Fibroblast of skin of abdomen (primary cell): Measurements from ENCODE around the gene APOA5.
"Not testable (repeated sequence)": the region's sequence is repeated elsewhere in the genome, so short reads cannot be mapped to it uniquely, and the experiment has no call there.

Experiments used
- DNase-seq: peaks from one replicate; pipeline ENCODE4 v3.0.0-alpha.2; 2013

Gene APOA5

DNA sequence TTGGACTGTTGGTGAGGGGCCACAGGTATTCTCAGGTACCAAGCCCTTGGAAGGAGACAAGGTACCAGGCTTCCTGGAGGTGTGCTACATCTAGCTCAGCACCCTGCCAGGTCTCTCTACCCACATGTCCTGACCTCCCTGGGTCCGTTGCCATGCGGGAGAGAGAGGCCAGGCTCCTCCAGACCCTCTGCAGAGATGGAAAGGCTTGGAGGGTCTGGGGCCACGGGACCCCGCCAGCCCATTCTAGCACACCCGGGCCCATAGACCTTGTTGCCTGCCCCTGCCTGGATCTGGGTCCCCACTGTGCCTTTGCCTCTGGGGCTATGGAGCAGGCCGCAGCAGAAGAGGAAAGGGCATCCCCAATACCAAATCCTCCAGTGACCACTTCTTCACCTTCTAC is 35.8 kb upstream of the APOA5 start:
- DNase-seq: no peak

DNA sequence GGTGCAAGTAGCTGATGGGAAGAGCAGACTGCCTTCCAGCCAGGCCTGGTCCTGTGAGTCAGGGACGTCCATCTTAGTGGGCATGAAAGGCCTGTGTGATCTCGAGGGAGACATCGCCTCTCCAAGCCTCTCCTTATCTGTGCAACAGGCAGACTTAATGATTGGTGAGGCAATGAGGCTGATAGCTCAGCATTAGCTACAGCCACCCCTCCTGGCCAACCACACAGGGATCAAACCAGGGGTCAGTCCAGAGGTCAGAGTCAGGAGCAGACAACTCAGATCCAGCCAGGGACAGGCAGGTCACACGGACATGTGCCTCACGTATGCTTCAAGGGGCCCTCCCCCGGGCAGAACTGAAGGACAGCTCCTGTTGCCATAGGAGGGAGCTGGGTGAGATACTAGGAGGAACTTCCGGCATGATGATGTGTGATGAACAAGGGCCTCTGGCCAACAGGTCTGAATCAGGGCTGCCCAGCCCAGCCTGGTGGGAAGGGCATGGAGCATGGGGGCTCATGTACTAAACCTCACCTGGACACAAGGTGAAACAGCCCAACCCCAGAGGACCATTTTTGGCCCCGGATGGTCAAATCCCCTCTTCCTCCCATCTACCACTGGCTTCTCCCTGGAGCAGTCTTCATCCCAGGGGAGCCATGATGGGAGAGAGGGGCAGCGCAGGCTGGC is 35.2 kb upstream of the APOA5 start:
- DNase-seq: no peak

DNA sequence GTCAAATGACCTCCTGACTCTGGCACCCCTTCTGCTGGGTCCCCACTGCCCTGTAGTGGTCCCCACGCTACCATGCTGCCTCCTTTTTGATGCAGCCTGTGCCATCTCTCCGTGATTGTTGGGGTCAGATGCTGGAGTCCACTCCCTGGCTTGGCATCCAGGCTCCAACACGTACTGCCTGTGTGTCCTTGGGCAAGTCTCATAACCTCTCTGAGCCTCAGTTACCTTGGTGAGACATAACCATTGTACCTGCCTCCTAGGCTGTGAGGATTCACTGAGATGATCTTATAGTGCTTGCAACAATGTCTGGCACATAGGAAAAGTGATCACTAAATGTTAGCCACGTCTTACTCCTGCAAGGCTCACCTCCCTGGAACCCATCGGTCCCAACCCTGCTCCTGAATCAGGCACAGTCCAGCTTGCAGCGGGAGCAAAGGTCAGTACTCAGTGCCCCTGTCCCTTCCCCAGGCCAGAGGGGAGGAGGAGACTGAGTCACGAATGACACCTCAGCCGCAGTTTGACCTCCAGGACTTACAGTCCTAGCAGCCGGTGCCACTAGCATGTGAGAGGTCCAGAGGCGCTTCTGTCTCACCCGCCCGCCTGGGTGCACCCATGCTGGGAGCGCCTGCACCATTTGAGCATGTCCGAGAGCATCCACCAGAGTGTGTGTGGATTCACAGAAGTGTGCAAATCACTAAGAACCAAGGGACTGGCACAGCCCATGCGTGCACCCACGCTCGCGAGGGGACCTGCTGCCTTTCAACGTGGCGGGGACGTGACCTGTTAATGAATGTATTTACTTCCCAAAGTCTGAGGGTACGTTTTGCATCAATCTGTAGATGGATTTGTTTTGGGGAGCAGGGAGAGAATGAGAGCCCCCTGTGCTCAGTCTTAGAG is 34.4 kb upstream of the APOA5 start:
- DNase-seq: no peak

DNA sequence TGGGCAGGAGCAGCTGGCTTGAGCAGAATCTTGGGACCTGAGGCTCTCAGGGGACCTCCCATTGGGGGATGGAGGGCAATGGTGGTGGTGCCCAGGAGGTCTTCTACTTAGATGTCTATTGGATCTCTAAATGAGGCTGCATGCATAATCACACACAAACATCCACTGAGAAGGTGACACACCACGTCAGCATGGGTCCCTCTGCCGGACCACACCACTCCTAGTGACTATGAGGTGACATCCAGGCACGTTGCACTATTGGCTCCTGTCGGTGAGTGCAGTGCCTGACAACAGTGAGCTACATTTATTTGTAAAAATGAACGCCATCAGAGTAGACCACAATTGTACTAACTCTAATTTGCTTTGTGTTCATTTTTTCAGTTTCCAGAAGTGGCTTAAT is 33.8 kb upstream of the APOA5 start:
- DNase-seq: no peak

DNA sequence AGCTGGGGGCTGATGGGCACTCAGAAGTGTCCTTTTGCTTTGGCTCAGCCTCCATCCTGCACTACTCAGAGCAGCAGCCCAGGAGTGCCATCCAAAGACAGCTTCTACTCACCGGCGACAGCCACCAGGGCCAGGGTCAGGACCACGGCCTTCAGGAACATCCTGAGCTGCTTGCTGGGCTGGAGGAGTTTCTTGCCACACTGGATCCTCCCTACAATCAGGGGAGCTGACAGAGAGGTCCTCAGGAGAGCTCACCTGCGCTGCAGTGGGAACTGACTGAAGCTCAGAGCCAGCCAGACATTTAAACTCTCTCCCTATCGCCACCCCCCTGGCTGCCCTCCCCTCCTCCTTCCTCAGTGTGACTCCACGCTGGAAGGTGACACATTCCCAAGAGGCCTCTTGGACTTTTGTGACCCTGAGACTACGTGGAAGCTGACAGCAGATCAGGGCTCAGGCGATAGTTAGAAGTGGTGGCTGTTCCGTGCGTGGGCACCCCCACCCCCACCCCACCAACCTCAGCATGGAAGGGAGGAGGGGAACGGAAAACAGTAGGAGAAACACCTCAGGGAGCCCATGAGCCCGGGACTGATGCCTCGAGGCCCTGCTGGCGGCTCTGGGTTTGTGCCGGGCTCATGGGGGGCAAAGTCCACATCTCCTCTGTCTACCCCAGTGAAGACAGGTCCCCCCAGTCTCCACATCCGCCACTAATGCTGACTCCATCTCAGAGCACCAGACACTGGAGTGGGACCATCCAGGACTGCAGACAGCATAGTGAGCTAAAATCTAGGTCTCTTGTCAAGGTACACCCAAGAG is 31.6 kb upstream of the APOA5 start, which contains the start of gene APOA4:
Gene APOA4, minus strand, starts transcription at position 274 of the 813 bp plus-strand sequence. Its CDS starts 113 bp downstream, at position 161.
- no peak for DNase-seq

DNA sequence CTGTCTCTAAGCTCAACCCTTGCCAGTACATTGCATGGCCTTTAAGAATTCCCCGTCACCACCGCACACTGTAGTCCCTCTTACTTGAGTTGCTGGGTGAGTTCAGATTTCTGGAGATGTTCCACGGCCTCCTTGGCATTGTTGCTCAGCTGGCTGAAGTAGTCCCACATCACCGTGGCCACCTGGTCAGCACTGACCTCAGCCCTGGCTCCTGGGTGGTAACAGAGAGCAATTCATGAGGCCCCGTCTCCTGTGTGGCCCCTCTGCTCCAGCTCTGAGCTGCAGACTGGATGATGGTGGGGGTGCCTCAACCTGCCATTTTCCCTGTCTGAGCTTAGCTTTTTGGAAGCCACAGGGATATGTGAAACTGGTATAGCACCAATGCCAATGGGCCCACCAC is 30.9 kb upstream of the APOA5 start:
- no peak for DNase-seq

DNA sequence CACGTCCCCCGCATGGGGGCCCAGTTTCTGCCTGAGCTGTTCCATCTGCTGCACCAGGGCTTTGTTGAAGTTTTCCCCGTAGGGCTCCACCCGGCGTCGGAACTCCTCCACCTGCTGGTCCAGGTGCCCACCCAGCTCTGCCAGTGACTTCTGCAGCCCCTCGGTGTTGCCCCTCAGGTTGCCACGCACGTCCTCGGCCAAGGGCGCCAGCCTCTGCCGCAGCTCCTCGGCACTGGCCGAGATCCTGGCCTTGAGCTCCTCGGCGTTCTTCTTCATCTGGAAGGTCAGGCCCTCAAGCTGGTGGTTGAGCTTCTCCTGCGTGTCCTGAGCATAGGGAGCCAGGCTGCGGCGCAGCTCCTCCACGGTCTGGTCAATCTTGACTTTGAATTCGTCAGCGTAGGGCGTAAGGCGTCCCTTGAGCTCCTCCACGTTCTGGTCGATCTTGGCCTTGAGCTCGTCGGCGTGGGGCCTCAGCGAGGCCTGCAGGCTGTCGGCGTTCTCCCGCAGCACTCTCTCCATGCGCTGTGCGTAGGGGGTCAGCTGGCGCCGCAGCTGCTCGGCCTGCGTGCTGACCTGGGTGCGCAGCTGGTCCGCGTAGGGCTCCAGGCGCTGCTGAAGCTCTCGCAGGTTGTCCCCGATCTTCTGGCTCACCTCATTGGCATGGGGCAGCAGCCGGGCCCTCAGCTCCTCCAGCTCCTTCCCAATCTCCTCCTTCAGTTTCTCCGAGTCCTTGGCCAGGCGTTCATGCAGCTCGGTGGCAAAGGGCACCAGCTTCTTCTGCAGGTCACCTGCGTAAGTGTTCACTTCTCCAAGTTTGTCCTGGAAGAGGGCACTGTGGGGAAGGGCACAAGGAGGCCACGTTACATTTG is 29.6 kb upstream of the APOA5 start:
- DNase-seq: no peak

DNA sequence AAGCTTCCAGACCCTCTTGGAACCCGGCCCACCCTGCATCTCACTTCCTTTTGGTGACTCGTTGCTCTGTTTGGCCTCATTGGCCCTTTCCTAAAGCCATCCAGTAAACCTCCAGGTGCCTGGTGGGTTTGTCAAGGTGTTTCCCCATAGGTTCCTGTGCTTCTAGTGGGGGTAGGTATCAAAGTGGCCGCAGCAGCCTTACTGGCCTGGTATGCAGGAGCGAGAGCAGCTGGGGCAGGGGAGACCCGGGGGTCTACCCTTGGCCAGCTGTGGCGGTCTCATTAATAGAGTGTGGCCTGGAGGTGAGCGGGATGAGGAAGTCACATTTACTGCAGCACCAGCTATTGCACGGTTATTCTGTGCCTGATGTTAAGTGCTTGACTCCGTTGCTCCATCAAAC is 27.4 kb upstream of the APOA5 start:
- no peak for DNase-seq

DNA sequence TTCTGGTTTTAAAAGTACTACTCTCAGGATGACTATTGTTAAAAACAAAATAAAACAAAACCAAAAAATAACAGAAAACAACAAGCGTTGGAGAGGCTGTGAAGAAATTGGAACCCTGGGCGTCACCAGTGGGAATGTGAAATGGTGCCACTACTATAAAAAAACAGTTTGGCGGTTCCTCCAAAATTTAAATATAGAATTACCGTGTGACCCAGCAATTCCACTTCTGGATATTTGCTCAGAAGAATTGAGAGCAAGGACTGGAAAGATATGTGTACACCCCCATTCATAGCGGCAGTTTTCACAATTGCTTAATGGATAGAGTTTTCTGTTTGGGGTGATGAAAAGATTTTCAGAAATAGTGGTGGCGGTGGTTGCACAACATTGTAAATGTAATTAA is 22.8 kb upstream of the APOA5 start:
- DNase-seq: no peak

DNA sequence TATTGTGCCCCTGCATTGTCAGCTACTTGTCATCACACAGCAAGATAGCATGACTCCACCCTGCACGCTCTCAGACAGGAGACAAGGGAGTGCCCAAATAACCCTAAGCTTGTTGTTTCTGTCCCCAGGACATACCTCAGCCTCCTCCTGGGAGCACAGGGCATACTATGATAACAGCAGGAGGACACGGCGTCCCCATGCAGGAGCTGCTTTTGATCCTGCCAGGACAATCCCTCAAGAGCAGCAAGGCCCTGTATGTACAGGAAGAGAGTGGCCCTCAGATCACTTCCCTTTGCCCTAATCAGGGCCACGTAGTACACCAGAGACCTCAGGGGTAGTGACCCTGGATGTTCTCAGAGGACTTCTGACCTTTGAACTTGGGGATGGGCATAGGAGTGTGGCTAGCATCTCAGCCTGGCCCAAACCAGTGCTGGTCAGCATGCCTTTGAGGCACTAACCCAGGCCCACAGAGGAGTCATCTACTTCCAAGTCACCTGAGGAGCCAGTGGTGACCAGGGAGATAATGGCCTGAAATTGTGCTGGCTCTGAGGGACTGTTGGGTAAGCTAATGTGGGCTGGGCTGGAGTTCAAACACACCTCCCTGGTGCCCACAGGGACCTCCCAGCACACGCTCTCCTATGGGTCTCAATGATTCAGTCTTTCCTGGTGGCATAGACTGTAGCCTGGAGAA is 22.2 kb upstream of the APOA5 start:
- DNase-seq: no peak

DNA sequence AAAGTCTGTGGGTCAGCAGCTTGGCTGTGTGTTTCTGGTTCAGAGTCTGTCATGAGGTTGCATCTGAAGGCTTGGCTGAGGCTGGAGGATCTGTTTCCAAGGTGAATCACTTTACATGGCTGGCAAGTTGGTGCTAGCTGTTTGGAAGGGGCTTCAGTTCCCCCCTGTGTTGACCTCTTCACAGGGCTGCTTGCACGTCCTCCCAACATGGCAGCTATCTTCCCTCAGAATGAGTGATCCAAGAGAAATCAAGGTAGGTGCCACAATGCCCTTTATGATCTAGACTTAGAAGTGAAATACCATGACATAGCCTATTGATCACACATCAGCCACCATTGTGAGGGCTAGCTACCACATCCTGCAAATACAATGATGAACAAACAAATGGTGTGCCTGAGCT is 21.5 kb upstream of the APOA5 start:
- DNase-seq: no peak

DNA sequence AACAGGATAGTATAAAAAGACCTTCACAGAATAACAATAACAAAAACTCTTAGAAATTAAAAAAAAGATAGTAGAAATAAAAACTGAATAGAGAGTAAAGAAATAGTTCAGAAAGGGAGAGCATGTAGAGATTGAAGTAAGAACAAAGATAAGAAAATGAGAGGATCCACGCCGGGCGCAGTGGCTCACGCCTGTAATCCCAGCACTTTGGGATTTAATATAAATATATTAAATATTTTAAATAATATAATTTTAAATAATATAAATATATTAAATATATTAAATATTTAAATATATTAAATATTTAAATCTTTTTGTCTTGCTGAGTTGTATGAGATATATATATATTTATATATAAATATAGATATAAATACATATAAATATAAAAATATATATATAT is 20.4 kb upstream of the APOA5 start:
- DNase-seq: no peak

DNA sequence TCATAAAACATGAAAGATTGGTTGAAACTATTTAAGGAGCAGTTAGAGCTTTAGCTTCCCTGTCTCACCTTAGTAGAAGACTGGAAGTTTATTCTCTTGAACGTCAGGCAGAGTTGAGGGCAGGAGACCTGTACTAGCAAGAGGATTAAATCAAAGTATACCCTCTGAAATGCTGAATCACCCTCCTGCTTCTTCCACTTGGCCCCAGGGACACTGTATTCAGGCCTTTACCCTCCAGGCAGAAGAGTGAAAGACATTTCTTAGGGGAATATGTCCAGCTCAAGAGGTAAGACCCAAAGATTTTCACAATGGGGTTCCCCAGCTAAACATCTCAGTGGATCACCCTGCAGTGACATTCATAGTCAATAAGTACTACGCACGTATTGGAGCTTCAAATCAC is 19.5 kb upstream of the APOA5 start:
- DNase-seq: no peak

DNA sequence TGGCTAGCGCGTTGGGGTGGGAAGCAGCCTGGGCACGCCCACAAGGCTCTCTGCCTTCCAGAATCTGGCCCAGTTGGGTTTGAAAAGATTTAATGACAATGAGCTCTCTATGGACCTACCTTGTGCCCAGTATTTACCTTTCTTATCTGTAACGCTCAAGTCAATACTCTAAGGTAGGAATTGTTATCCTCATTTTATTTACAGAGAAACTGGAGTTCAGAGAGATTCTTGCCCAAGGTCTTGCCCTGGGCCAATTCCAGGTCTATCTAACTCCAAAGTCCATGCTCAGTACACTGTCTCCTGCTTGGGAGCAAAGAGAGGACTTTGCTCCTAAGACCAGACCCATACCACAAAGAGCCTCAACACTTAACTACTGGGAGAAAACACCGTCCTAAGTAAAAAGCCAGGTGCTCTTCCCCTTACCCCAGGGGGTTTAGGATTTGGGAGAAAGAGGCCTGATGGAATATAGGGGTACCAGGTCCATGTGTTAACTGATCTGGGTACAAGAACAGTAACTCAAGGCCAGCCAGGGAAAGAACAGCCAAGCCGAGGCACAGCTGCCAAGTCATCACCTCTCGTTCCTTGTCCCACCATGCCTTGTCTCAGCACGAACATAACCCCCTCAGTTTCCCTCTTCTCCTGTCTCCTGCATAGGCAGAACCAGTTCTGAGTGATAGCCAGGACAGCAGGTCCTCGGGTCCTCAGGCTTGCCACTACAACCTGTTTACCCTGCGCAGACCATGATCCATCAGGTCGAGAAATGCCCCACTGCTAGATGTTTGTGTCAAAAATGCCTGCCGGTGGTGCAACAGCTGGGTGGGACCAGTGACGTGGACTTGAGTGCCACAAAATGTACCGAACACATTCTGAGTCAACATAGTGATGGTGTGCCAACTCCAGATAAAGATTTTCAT is 16.8 kb upstream of the APOA5 start:
- no peak for DNase-seq

DNA sequence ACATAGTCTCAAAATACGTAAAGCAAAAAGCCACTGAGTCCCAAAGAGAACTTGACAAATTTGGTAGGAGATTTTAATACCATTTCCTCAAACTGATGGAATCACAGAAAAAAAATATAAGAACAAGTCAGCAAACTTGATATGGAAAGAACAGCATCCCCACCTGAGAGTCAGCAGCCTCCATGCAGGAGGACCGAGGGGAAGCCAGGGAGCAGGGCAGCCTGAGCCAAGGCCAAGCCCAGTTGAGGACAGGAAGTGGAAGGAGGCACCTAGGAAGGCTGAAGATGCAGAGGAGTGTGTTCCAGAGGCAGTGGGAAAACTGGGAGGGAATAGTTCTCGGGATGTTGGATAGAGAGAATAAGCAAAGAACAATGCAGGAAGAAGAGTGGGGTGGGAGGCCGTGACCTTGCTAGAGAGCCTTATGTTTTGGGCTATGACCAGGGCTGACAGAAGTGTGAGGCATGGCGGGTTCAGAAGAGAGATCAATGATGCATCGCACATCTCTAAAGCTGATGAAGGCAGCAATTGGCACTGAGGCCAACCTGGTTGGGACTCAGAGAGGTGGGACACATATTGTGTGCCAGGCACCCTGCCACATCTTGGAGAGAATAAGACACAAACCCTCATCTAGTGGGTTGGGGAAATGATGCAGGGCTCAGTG is 16.1 kb upstream of the APOA5 start:
- no peak for DNase-seq

DNA sequence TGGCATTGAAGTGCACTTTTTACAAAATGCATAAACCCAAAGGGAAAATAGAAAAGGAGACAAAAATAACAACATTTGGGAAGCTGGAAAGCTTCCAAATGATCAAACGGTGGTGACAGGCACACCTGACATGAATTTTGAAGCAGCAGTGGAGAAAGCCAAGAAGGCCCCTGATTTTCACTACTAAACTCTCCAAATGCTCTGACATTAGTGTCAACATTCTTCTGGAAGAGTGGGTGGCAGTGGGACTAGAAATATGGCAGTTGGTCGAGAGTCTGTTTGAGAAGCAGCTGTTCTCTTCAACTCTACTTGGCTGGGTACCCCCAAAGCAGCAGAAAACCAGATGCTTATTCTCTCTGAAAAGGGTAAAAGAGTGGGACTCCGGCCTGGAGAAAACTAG is 12.3 kb upstream of the APOA5 start:
- no peak for DNase-seq

DNA sequence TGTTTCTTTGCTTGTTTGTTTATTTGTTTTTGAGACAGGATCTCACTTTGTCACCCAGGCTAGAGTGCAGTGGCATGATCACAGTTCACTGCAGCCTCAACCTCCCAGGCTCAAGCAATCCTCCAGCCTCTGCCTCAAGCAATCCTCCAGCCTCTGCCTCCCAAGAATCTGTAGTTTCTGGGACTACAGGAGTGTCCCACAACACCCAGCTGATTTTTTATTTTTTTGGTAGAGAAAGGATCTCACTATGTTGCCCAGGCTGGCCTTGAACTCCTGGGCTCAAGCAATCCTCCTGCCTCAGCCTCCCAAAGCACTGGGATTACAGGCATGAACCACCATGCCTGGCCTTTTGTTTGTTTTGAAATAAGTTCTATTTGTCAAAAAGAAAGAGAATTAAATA is 10.0 kb upstream of the APOA5 start:
- DNase-seq: not testable (repeated sequence)

DNA sequence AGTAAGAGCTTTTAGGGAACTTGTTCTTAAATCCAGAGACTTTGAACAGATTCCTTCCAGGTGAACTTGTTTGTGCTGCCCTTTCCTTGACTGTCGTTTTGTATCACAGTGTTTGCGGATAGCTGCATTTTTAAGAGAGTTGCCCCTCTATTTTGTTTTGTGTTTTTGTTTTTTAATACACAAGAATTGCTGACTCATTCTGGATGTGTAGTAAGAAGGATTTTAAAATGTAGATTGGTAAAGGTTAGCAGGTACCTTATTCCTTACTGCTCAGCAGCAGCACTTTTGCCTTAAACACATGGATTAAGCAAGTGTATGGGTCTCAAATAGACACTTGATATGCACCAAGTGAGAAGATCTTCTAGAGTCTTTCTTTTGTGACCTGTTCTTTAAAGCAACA is 8.9 kb upstream of the APOA5 start:
- DNase-seq: no peak

DNA sequence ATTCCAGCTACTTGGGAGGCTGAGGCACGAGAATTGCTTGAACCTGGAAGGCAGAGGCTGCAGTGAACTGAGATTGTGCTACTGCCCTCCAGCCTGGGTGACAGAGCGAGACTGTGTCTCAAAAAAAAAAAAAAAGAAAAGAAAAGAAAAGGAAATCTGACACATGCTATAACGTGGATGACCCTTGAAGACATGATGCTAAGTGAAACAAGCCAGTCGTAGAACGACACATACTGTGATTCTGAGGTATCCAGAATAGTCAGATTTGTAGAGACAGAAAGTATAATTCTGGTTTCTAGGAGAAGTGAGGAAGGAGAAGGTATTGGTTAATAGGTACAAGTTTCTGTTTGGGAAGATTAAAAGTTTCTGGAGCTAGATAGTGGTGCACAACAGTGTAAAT is 6.7 kb upstream of the APOA5 start:
- no peak for DNase-seq

DNA sequence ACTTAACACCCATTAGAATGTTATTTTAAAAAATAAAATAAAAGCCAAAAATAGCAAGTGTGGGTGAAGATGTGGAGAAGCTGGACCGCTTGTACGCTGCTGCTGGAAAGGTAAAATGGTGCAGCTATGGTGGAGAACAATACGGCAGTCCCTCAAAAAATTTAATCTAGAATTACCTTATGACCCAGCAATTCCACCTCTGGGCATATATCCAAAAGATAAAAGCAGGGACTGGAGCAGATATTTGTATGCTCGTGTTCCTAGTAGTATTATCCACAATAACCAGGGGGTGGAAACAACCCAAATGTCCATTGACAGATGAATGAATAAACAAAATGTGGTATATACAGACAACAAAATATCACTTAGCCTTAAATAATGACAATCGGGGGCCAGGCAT is 6.1 kb upstream of the APOA5 start:
- DNase-seq: no peak
